Measurements from ENCODE around the gene SLC9B2. TPM values are rescaled to one million over a fixed set of nuclear protein-coding genes. Genes with fewer than 3 reads are reported as not detected.

The SLC9B2 gene
- 5.0 and 11.1 TPM in 2 replicates for total RNA-seq (2014; rRNA removed; shearing (Covaris generic))

GRCh38 chr4:103076747-103077347, at the start of gene SLC9B2:
Gene SLC9B2, minus strand, starts transcription at chr4:103076761. Its CDS starts 9,211 bp downstream, at chr4:103067550.
- DNase-seq (ENCODE audit: low read depth) = no peak

GRCh38 chr4:103126126-103126525, 49.6 kb upstream of the SLC9B2 start:
- DNase-seq (ENCODE audit: low read depth) = no peak

- no peak for DNase-seq (ENCODE audit: low read depth)
Measured at GRCh38 chr4:103123114-103123513, 46.6 kb upstream of the SLC9B2 start.

- DNase-seq (ENCODE audit: low read depth) = no peak
Measured at GRCh38 chr4:103118166-103118565, 41.6 kb upstream of the SLC9B2 start.

- no peak for DNase-seq (ENCODE audit: low read depth)
Measured at GRCh38 chr4:103111598-103111997, 35.0 kb upstream of the SLC9B2 start.

GRCh38 chr4:103108542-103108941, 32.0 kb upstream of the SLC9B2 start:
- DNase-seq (ENCODE audit: low read depth) = no peak

GRCh38 chr4:103105558-103106356, 29.2 kb upstream of the SLC9B2 start:
- no peak for DNase-seq (ENCODE audit: low read depth)

GRCh38 chr4:103104886-103105285, 28.3 kb upstream of the SLC9B2 start:
- no peak for DNase-seq (ENCODE audit: low read depth)

GRCh38 chr4:103100691-103101090, 24.1 kb upstream of the SLC9B2 start:
- no peak for DNase-seq (ENCODE audit: low read depth)

- DNase-seq (ENCODE audit: low read depth) = peak; percentile 60
Measured at GRCh38 chr4:103099691-103100392, 23.3 kb upstream of the SLC9B2 start, which contains the start of gene BDH2. Gene BDH2, minus strand, starts transcription at chr4:103099834. Its CDS starts 3,580 bp downstream, at chr4:103096254.

GRCh38 chr4:103098756-103099440, 22.3 kb upstream of the SLC9B2 start:
- no peak for DNase-seq (ENCODE audit: low read depth)

GRCh38 chr4:103098341-103098740, 21.8 kb upstream of the SLC9B2 start:
- DNase-seq (ENCODE audit: low read depth) = no peak

- no peak for DNase-seq (ENCODE audit: low read depth)
Measured at GRCh38 chr4:103097112-103097511, 20.6 kb upstream of the SLC9B2 start.

GRCh38 chr4:103095080-103095479, 18.5 kb upstream of the SLC9B2 start:
- DNase-seq (ENCODE audit: low read depth) = no peak

- no peak for DNase-seq (ENCODE audit: low read depth)
Measured at GRCh38 chr4:103092245-103092644, 15.7 kb upstream of the SLC9B2 start.

- peak; percentile 19 for DNase-seq (ENCODE audit: low read depth)
Measured at GRCh38 chr4:103091601-103092223, 15.2 kb upstream of the SLC9B2 start.

- DNase-seq (ENCODE audit: low read depth) = no peak
Measured at GRCh38 chr4:103089481-103089880, 12.9 kb upstream of the SLC9B2 start.

- DNase-seq (ENCODE audit: low read depth) = no peak
Measured at GRCh38 chr4:103086551-103086950, 10.0 kb upstream of the SLC9B2 start.

- DNase-seq (ENCODE audit: low read depth) = no peak
Measured at GRCh38 chr4:103085555-103086196, 9.1 kb upstream of the SLC9B2 start.

GRCh38 chr4:103079621-103080020, 3.1 kb upstream of the SLC9B2 start:
- no peak for DNase-seq (ENCODE audit: low read depth)
